Keratinocyte (primary cell): ENCODE data around the gene FAM110D.

ENCODE experiments used
- CTCF ChIP-seq, 3 experiments: IDR thresholded peaks in 1 of 3; conservative IDR thresholded peaks in 1 of 3; optimal IDR thresholded peaks in 1 of 3; 2 replicates in 2 of 3; 3 replicates in 1 of 3; pipeline versions ENCODE3 to v1.5.1; 2011; ENCODE audit warnings: low read length in 3 of 3, mild to moderate bottlenecking in 3 of 3, moderate library complexity in 2 of 3, control low read depth in 1 of 3, inconsistent platforms in 1 of 3; ENCODE audit not compliant: insufficient read depth in 2 of 3; ENCODE audit errors: extremely low read depth in 1 of 3
- EZH2 ChIP-seq: IDR thresholded peaks from one replicate; pipeline ENCODE4 v1.6.1; 2012; ENCODE audit warnings: inconsistent platforms, mild to moderate bottlenecking, low read length, moderate library complexity

GRCh38 chr1:26132128-26132833, 26.6 kb upstream of the FAM110D start:
- TF ChIP-seq CTCF (optimal IDR thresholded peaks at IDR 0.05 in 1 of 3, IDR thresholded peaks at IDR 0.05 in 1 of 3, conservative IDR thresholded peaks at IDR 0.05 in 1 of 3; ENCODE audit: extremely low read depth in 1 of 3, insufficient read depth in 2 of 3, low read length in 3 of 3) (no peak), EZH2 (no peak)
